HepG2 (cell line): ENCODE results near the gene GLTPD2. TPM values are rescaled to one million over a fixed set of nuclear protein-coding genes. Genes with fewer than 3 reads are reported as not detected.

Experiments
- ATAC-seq: fragments of 200-7000 bp; cut with Tn5 transposase; 3 replicates; pipeline ENCODE4 v1.9.1; 2020; ENCODE audit warnings: mild to moderate bottlenecking, moderate library complexity
- BruUV-seq: library from RNA; stranded (reverse); fragments of 400-500 nt; replicated peaks from 2 replicates; lab custom pipeline; 2021; lab: Mats Ljungman, UMichigan
- CTCF ChIA-PET: fragments of 300-600 bp; formaldehyde crosslinking; extraction: SDS; loops from one replicate; lab custom pipeline; 2021; ENCODE audit warnings: low total read pairs, inconsistent platforms, low intra/inter-chr PET ratio; lab: Yijun Ruan, JAX
- POLR2A ChIA-PET: fragments of 350-600 bp; sonication (Branson Sonifier 250); formaldehyde crosslinking; loops from one replicate; lab custom pipeline; 2020; ENCODE audit warnings: antibody characterized with exemption, inconsistent platforms; lab: Yijun Ruan, JAX
- DNase-seq: peaks from one replicate; pipeline ENCODE4 v3.0.0-alpha.2; 2015; ENCODE audit warnings: low spot score
- FAIRE-seq: peaks from 3 replicates; lab custom pipeline; 2011; peaks lifted over from hg19 to GRCh38; lab: Jason Lieb, UNC
- H2AFZ ChIP-seq: one replicate; pipeline ENCODE4 v1.6.1; 2011; ENCODE audit warnings: low read length, inconsistent platforms
- H3K27ac ChIP-seq: fragments of 300-600 bp; 3 replicates; pipeline ENCODE4 v1.8.0; 2011; ENCODE audit warnings: mixed run types, mild to moderate bottlenecking, mixed read lengths, low read length, inconsistent platforms; ENCODE audit not compliant: insufficient read depth; ENCODE audit errors: extremely low read length
- H3K27me3 ChIP-seq, 2 experiments: fragments of 200-600 bp in 1 of 2; 2 replicates in 1 of 2; 3 replicates in 1 of 2; pipeline versions ENCODE4 v1.6.0 to v1.8.0; 2011; ENCODE audit warnings: low read length in 2 of 2, mild to moderate bottlenecking in 2 of 2, moderate library complexity in 2 of 2, inconsistent platforms in 1 of 2; ENCODE audit not compliant: insufficient read depth in 2 of 2, control insufficient read depth in 1 of 2
- H3K36me3 ChIP-seq, 2 experiments: fragments of 200-600 bp in 1 of 2; replicated peaks in 1 of 2; 2 replicates in 1 of 2; 3 replicates in 1 of 2; pipeline versions ENCODE4 v1.5.1 to v1.8.0; 2011; ENCODE audit warnings: low read length in 2 of 2, inconsistent platforms in 1 of 2; ENCODE audit not compliant: insufficient read depth in 2 of 2, control insufficient read depth in 1 of 2
- H3K4me1 ChIP-seq: 2 replicates; pipeline ENCODE4 v1.5.1; 2012; ENCODE audit warnings: low read length, inconsistent platforms; ENCODE audit not compliant: insufficient read depth
- H3K4me2 ChIP-seq: 2 replicates; pipeline ENCODE4 v1.6.0; 2011; ENCODE audit warnings: low read depth, low read length, inconsistent platforms
- H3K4me3 ChIP-seq, 3 experiments: fragments of 200-600 bp in 1 of 3; sonication (generic), shearing (Covaris generic) in 1 of 3; replicated peaks in 1 of 3; 2 replicates each; pipeline ENCODE4 v1.5.1; 2011 to 2016; ENCODE audit warnings: low read length in 3 of 3, inconsistent platforms in 2 of 3, low read depth in 2 of 3, mild to moderate bottlenecking in 2 of 3, control low read depth in 1 of 3, mixed read lengths in 1 of 3; ENCODE audit not compliant: insufficient read depth in 1 of 3
- H3K79me2 ChIP-seq: one replicate; pipeline ENCODE4 v1.6.1; 2011; ENCODE audit warnings: low read length, inconsistent platforms; ENCODE audit not compliant: insufficient read depth
- H3K9ac ChIP-seq: 2 replicates; pipeline ENCODE4 v1.6.0; 2011; ENCODE audit warnings: mild to moderate bottlenecking, low read depth, low read length, inconsistent platforms; ENCODE audit not compliant: insufficient read depth
- H3K9me3 ChIP-seq: 2 replicates; pipeline ENCODE4 v1.5.1; 2012; ENCODE audit warnings: mild to moderate bottlenecking, low read length
- H4K20me1 ChIP-seq: 2 replicates; pipeline ENCODE4 v1.6.0; 2011; ENCODE audit warnings: inconsistent platforms, mild to moderate bottlenecking, low read length, moderate library complexity; ENCODE audit not compliant: insufficient read depth
- ADNP ChIP-seq: sonication (generic); formaldehyde crosslinking; IDR thresholded peaks from 2 replicates; pipeline ENCODE4 v1.4.0; 2020; ENCODE audit warnings: missing genetic modification reagents
- ARNTL ChIP-seq: sonication (generic); formaldehyde crosslinking; IDR thresholded peaks from 2 replicates; pipeline ENCODE4 v1.4.0; 2020; ENCODE audit warnings: mild to moderate bottlenecking, missing genetic modification reagents
- CBX1 ChIP-seq: IDR thresholded peaks from one replicate; pipeline ENCODE4 v1.6.1; 2016; ENCODE audit warnings: antibody characterized with exemption, low read depth
- FIP1L1 ChIP-seq: fragments of 200-400 bp; formaldehyde crosslinking; IDR thresholded peaks from 2 replicates; pipeline ENCODE4 v1.6.1; 2018; ENCODE audit warnings: low read depth, mild to moderate bottlenecking, low read length, moderate library complexity, borderline replicate concordance; ENCODE audit not compliant: insufficient read depth
- FOXK2 ChIP-seq: fragments of 450-650 bp; IDR thresholded peaks from 2 replicates; pipeline ENCODE4 v1.6.1; 2016
- KAT7 ChIP-seq: IDR thresholded peaks from 2 replicates; pipeline ENCODE4 v1.6.1; 2018; ENCODE audit warnings: borderline replicate concordance, missing compliant biosample characterization
- SKI ChIP-seq: fragments of 450-650 bp; IDR thresholded peaks from one replicate; pipeline ENCODE4 v1.6.1; 2018; ENCODE audit warnings: mild to moderate bottlenecking; ENCODE audit not compliant: partially characterized antibody
- SMAD9 ChIP-seq: sonication (generic); formaldehyde crosslinking; IDR thresholded peaks from 2 replicates; pipeline ENCODE4 v1.5.1; 2020; ENCODE audit warnings: mild to moderate bottlenecking, missing genetic modification reagents
- YEATS4 ChIP-seq: sonication (generic); formaldehyde crosslinking; IDR thresholded peaks from 2 replicates; pipeline ENCODE4 v1.4.0; 2020; ENCODE audit warnings: missing genetic modification reagents, borderline replicate concordance
- ZFYVE20 ChIP-seq: sonication (generic); formaldehyde crosslinking; IDR thresholded peaks from 2 replicates; pipeline ENCODE4 v1.8.0; 2023; ENCODE audit warnings: low read depth, mild to moderate bottlenecking, moderate library complexity, missing genetic modification reagents, borderline replicate concordance
- ZNF205 ChIP-seq: IDR thresholded peaks from 2 replicates; pipeline ENCODE4 v1.6.1; 2018; ENCODE audit warnings: missing biosample characterization, missing genetic modification reagents
- WGBS: methylation state at CpG from one replicate; pipeline ENCODE4 v1.1.6; 2017; ENCODE audit warnings: low lambda C conversion rate; 5-methylcytosine and 5-hydroxymethylcytosine counted together
- in situ Hi-C: cut with HindIII; loops from 2 replicates; pipeline ENCODE4 v1.10.0; 2017; ENCODE audit warnings: low pct_unique_long_range_greater_than_20kb; ENCODE audit not compliant: extremely low pct_ligation_motif_present
- intact Hi-C: fragments of 100-400 bp; cut with micrococcal nuclease; formaldehyde crosslinking; loops from one replicate; pipeline ENCODE4 v1.10.0; 2022; ENCODE audit not compliant: unreplicated experiment
- polyA plus RNA-seq, 8 experiments: library from polyadenylated mRNA; depleted of rRNA in 3 of 8; stranded (reverse) in 7 of 8; unstranded in 1 of 8; fragments of >200 nt; fragmentation: Illumina TruSeq in 4 of 8; extraction: Trizol in 4 of 8; gene quantifications; 2 replicates each; pipeline versions ENCODE4 v1.2.1 to v1.2.3, GENCODE V29; 2011 to 2016; ENCODE audit warnings: low read depth in 4 of 8, missing spikeins in 1 of 8, mixed read lengths in 1 of 8; ENCODE audit not compliant: insufficient read depth in 1 of 8
- total RNA-seq, 5 experiments: library from RNA; depleted of rRNA; stranded (reverse); fragments of >200 nt; fragmentation: Illumina TruSeq; extraction: Trizol; gene quantifications; 2 replicates each; pipeline ENCODE4 v1.2.3, GENCODE V29; 2016; ENCODE audit warnings: low read depth in 1 of 5
- TF ChIP-seq, protein P1 (sequence below): sonication (generic); IDR thresholded peaks from 2 replicates; pipeline ENCODE4 v1.6.1; 2016; ENCODE audit warnings: low read depth, borderline replicate concordance
- TF ChIP-seq, protein P2 (sequence below): sonication (generic); formaldehyde crosslinking; IDR thresholded peaks from 2 replicates; pipeline ENCODE4 v1.5.0; 2020; ENCODE audit warnings: mild to moderate bottlenecking, missing genetic modification reagents, borderline replicate concordance
- TF ChIP-seq, protein P3 (sequence below): sonication (generic); formaldehyde crosslinking; IDR thresholded peaks from 2 replicates; pipeline ENCODE4 v1.8.1; 2023; ENCODE audit warnings: mild to moderate bottlenecking, missing genetic modification reagents
- TF ChIP-seq, protein P4 (sequence below): sonication (generic); formaldehyde crosslinking; IDR thresholded peaks from 2 replicates; pipeline ENCODE4 v1.9.0; 2022; ENCODE audit warnings: missing genetic modification reagents, mild to moderate bottlenecking, borderline replicate concordance
- TF ChIP-seq, protein P5 (sequence below): sonication (generic); formaldehyde crosslinking; IDR thresholded peaks from 2 replicates; pipeline ENCODE4 v1.5.0; 2020; ENCODE audit warnings: mild to moderate bottlenecking, missing genetic modification reagents, borderline replicate concordance

Gene GLTPD2
- total and polyA plus RNA-seq, 2 of the 13 experiments (the other 11 are each of a cell fraction or from before 2014, with no cell fraction given), result 7.5 to 12.9 TPM

DNA sequence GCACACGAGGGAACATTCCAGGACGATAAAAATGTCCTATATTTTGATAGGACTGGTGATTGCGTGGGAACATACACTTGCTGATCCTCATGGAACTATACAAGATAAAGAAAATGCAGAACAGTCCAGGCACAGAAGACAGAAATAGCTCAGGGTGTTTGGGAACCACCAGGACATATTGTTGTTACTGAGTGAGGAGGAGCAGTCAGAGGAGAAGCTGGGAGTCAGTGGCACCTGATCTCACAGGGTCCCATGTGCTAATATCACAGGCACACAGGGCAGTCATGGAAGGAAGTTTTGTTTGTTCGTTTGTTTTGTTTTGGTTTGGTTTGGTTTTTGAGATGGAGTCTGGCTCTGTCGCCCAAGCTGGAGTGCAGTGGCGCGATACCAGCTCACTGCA lies 23.9 kb downstream of the GLTPD2 start:
- Histone ChIP-seq H3K27me3 (no peaks in the 10 kb centered on the region), H3K4me2 (no peak overlapping the region), H2AFZ (no peak overlapping the region), H3K4me3 (no peak overlapping the region), H3K36me3 (peaks cover 15 to 16% of the 10 kb centered on the region in 2 experiments; a peak in 4 of 5 replicates), H3K9ac (no peak overlapping the region), H3K4me1 (peaks cover 22% of the 10 kb centered on the region), H4K20me1 (no peaks in the 10 kb centered on the region), H3K9me3 (no peaks in the 10 kb centered on the region), H3K79me2 (no peaks in the 10 kb centered on the region), H3K27ac (no peak overlapping the region)
- intact Hi-C loops, result no loop called here
- ATAC-seq (no peak), FAIRE-seq (no peak), DNase-seq (no peak)
- 90% methylated on average over 7 of the region's 7 CpGs for WGBS
- ChIA-PET CTCF (no interaction called here), POLR2A (no interaction called here)
- BruUV-seq, result no TSS peak
- in situ Hi-C loops, result no loop called here
- TF ChIP-seq FIP1L1, result no peak
- TF ChIP-seq, protein P1, sequence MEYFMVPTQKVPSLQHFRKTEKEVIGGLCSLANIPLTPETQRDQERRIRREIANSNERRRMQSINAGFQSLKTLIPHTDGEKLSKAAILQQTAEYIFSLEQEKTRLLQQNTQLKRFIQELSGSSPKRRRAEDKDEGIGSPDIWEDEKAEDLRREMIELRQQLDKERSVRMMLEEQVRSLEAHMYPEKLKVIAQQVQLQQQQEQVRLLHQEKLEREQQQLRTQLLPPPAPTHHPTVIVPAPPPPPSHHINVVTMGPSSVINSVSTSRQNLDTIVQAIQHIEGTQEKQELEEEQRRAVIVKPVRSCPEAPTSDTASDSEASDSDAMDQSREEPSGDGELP, result no peak
- TF ChIP-seq, protein P2, sequence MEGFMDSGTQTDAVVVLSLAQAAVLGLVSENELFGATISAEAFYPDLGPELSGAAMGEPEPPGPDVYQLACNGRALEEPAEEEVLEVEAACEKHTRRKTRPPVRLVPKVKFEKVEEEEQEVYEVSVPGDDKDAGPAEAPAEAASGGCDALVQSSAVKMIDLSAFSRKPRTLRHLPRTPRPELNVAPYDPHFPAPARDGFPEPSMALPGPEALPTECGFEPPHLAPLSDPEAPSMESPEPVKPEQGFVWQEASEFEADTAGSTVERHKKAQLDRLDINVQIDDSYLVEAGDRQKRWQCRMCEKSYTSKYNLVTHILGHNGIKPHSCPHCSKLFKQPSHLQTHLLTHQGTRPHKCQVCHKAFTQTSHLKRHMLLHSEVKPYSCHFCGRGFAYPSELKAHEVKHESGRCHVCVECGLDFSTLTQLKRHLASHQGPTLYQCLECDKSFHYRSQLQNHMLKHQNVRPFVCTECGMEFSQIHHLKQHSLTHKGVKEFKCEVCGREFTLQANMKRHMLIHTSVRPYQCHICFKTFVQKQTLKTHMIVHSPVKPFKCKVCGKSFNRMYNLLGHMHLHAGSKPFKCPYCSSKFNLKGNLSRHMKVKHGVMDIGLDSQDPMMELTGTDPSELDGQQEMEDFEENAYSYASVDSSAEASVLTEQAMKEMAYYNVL (CRISPR knock-in tag), result no peak
- TF ChIP-seq FOXK2, result no peak
- TF ChIP-seq, protein P3, sequence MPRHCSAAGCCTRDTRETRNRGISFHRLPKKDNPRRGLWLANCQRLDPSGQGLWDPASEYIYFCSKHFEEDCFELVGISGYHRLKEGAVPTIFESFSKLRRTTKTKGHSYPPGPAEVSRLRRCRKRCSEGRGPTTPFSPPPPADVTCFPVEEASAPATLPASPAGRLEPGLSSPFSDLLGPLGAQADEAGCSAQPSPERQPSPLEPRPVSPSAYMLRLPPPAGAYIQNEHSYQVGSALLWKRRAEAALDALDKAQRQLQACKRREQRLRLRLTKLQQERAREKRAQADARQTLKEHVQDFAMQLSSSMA, result no peak
- TF ChIP-seq ADNP (CRISPR knock-in tag), result no peak
- TF ChIP-seq, protein P4, sequence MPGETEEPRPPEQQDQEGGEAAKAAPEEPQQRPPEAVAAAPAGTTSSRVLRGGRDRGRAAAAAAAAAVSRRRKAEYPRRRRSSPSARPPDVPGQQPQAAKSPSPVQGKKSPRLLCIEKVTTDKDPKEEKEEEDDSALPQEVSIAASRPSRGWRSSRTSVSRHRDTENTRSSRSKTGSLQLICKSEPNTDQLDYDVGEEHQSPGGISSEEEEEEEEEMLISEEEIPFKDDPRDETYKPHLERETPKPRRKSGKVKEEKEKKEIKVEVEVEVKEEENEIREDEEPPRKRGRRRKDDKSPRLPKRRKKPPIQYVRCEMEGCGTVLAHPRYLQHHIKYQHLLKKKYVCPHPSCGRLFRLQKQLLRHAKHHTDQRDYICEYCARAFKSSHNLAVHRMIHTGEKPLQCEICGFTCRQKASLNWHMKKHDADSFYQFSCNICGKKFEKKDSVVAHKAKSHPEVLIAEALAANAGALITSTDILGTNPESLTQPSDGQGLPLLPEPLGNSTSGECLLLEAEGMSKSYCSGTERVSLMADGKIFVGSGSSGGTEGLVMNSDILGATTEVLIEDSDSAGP (CRISPR knock-in tag), result no peak
- no peak for TF ChIP-seq SKI
- TF ChIP-seq CBX1, result no peak
- TF ChIP-seq KAT7 (CRISPR knock-in tag), result no peak
- TF ChIP-seq ZNF205, result no peak
- TF ChIP-seq, protein P5, sequence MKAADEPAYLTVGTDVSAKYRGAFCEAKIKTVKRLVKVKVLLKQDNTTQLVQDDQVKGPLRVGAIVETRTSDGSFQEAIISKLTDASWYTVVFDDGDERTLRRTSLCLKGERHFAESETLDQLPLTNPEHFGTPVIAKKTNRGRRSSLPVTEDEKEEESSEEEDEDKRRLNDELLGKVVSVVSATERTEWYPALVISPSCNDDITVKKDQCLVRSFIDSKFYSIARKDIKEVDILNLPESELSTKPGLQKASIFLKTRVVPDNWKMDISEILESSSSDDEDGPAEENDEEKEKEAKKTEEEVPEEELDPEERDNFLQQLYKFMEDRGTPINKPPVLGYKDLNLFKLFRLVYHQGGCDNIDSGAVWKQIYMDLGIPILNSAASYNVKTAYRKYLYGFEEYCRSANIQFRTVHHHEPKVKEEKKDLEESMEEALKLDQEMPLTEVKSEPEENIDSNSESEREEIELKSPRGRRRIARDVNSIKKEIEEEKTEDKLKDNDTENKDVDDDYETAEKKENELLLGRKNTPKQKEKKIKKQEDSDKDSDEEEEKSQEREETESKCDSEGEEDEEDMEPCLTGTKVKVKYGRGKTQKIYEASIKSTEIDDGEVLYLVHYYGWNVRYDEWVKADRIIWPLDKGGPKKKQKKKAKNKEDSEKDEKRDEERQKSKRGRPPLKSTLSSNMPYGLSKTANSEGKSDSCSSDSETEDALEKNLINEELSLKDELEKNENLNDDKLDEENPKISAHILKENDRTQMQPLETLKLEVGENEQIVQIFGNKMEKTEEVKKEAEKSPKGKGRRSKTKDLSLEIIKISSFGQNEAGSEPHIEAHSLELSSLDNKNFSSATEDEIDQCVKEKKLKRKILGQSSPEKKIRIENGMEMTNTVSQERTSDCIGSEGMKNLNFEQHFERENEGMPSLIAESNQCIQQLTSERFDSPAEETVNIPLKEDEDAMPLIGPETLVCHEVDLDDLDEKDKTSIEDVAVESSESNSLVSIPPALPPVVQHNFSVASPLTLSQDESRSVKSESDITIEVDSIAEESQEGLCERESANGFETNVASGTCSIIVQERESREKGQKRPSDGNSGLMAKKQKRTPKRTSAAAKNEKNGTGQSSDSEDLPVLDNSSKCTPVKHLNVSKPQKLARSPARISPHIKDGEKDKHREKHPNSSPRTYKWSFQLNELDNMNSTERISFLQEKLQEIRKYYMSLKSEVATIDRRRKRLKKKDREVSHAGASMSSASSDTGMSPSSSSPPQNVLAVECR (CRISPR knock-in tag), result no peak
- TF ChIP-seq SMAD9 (CRISPR knock-in tag), result no peak
- TF ChIP-seq YEATS4, result no peak
- TF ChIP-seq ZFYVE20 (CRISPR knock-in tag), result no peak
- no peak for TF ChIP-seq ARNTL (CRISPR knock-in tag)
